IMR-90 (cell line): ENCODE results near the gene FAS. TPM values are rescaled to one million over a fixed set of nuclear protein-coding genes. Genes with fewer than 3 reads are reported as not detected.

Experiments used
- ATAC-seq: fragments of 200-7000 bp; cut with Tn5 transposase; 2 replicates; pipeline ENCODE4 v1.9.1; 2020; ENCODE audit warnings: low read depth, mild to moderate bottlenecking, moderate library complexity
- BruUV-seq: library from RNA; stranded (reverse); fragments of 400-500 nt; replicated peaks from 2 replicates; lab custom pipeline; 2021; lab: Mats Ljungman, UMichigan
- CTCF ChIA-PET: fragments of 300-600 bp; formaldehyde crosslinking; extraction: SDS; loops from one replicate; lab custom pipeline; 2021; ENCODE audit warnings: antibody characterized with exemption; lab: Yijun Ruan, JAX
- POLR2A ChIA-PET: fragments of 300-600 bp; sonication (Branson Sonifier 250); formaldehyde crosslinking; loops from one replicate; lab custom pipeline; 2022; ENCODE audit warnings: antibody characterized with exemption; ENCODE audit not compliant: unreplicated experiment; lab: Charles Lee
- DNase-seq: peaks from one replicate; pipeline ENCODE4 v3.0.0; 2013
- H2AFZ ChIP-seq: replicated peaks from 2 replicates; pipeline ENCODE3; 2013; ENCODE audit warnings: low read length, mild to moderate bottlenecking; ENCODE audit not compliant: poor library complexity
- H2AK5ac ChIP-seq: 2 replicates; pipeline ENCODE4 v1.6.1; 2013; ENCODE audit warnings: low read depth, low read length, inconsistent platforms
- H2AK9ac ChIP-seq: replicated peaks from 2 replicates; pipeline ENCODE3; 2013; ENCODE audit warnings: mild to moderate bottlenecking, low read depth, low read length, moderate library complexity; ENCODE audit not compliant: poor library complexity
- H2BK120ac ChIP-seq: 2 replicates; pipeline ENCODE4 v1.6.1; 2013; ENCODE audit warnings: low read depth, low read length, inconsistent platforms
- H2BK15ac ChIP-seq: 3 replicates; pipeline ENCODE4 v1.6.1; 2013; ENCODE audit warnings: low read depth, low read length, inconsistent platforms
- H2BK20ac ChIP-seq: 2 replicates; pipeline ENCODE4 v1.6.1; 2013; ENCODE audit warnings: low read depth, mild to moderate bottlenecking, inconsistent platforms, low read length, moderate library complexity
- H2BK5ac ChIP-seq: 2 replicates; pipeline ENCODE4 v1.6.1; 2013; ENCODE audit warnings: mild to moderate bottlenecking, low read depth, low read length, inconsistent platforms; ENCODE audit not compliant: poor library complexity, severe bottlenecking
- H3K14ac ChIP-seq: replicated peaks from 2 replicates; pipeline ENCODE4 v1.6.1; 2013; ENCODE audit warnings: low read depth, low read length, inconsistent platforms
- H3K18ac ChIP-seq: 2 replicates; pipeline ENCODE4 v1.6.1; 2013; ENCODE audit warnings: low read depth, low read length, control low read depth
- H3K23ac ChIP-seq: 2 replicates; pipeline ENCODE4 v1.6.1; 2013; ENCODE audit warnings: low read depth, low read length, inconsistent platforms
- H3K27ac ChIP-seq: 2 replicates; pipeline ENCODE4 v1.5.1; 2013; ENCODE audit warnings: mild to moderate bottlenecking, control low read depth, low read length; ENCODE audit not compliant: insufficient read depth
- H3K27me3 ChIP-seq: 2 replicates; pipeline ENCODE4 v1.6.1; 2013; ENCODE audit warnings: low read length; ENCODE audit not compliant: control insufficient read depth, insufficient read depth
- H3K36me3 ChIP-seq: 2 replicates; pipeline ENCODE4 v1.6.1; 2013; ENCODE audit warnings: low read length, mixed read lengths; ENCODE audit not compliant: control insufficient read depth, insufficient read depth
- H3K4ac ChIP-seq: 2 replicates; pipeline ENCODE4 v1.6.1; 2013; ENCODE audit warnings: low read depth, low read length, inconsistent platforms
- H3K4me1 ChIP-seq: 2 replicates; pipeline ENCODE4 v1.6.1; 2013; ENCODE audit warnings: low read length, mixed read lengths; ENCODE audit not compliant: control insufficient read depth, insufficient read depth
- H3K4me2 ChIP-seq: 2 replicates; pipeline ENCODE4 v1.6.1; 2013; ENCODE audit warnings: low read depth, mild to moderate bottlenecking, control low read depth, low read length, moderate library complexity
- H3K4me3 ChIP-seq: 2 replicates; pipeline ENCODE4 v1.5.1; 2013; ENCODE audit warnings: low read depth, mild to moderate bottlenecking, control low read depth, low read length, moderate library complexity; ENCODE audit not compliant: insufficient read depth
- H3K56ac ChIP-seq: 2 replicates; pipeline ENCODE4 v1.6.1; 2013; ENCODE audit warnings: low read length, inconsistent platforms; ENCODE audit not compliant: insufficient read depth; ENCODE audit errors: extremely low read depth
- H3K79me1 ChIP-seq, 2 experiments: 2 replicates each; pipeline ENCODE4 v1.6.1; 2013; ENCODE audit warnings: low read length in 2 of 2, inconsistent platforms in 1 of 2, low read depth in 1 of 2
- H3K9ac ChIP-seq: 2 replicates; pipeline ENCODE4 v1.6.1; 2013; ENCODE audit warnings: low read depth, low read length, control low read depth
- H3K9me1 ChIP-seq: 2 replicates; pipeline ENCODE4 v1.6.1; 2013; ENCODE audit warnings: low read length, inconsistent platforms; ENCODE audit not compliant: insufficient read depth
- H3K9me3 ChIP-seq: 2 replicates; pipeline ENCODE4 v1.6.1; 2013; ENCODE audit warnings: low read length; ENCODE audit not compliant: control insufficient read depth, insufficient read depth
- H4K20me1 ChIP-seq: 2 replicates; pipeline ENCODE4 v1.6.1; 2013; ENCODE audit warnings: low read length, inconsistent platforms; ENCODE audit not compliant: insufficient read depth
- H4K5ac ChIP-seq: 2 replicates; pipeline ENCODE4 v1.6.1; 2013; ENCODE audit warnings: mild to moderate bottlenecking, low read depth, low read length, control low read depth
- H4K8ac ChIP-seq, 2 experiments: 2 replicates each; pipeline ENCODE4 v1.6.1; 2013; ENCODE audit warnings: low read depth in 2 of 2, low read length in 2 of 2, control low read depth in 1 of 2, inconsistent platforms in 1 of 2
- H4K91ac ChIP-seq: 2 replicates; pipeline ENCODE4 v1.6.1; 2013; ENCODE audit warnings: low read depth, low read length, inconsistent platforms; ENCODE audit not compliant: insufficient read depth
- CEBPB ChIP-seq: IDR thresholded peaks from 2 replicates; pipeline ENCODE4 v1.6.1; 2012; ENCODE audit warnings: low read depth, low read length, improper control_type of control experiment
- CHD1 ChIP-seq: IDR thresholded peaks from 2 replicates; pipeline ENCODE4 v1.6.1; 2012; ENCODE audit warnings: low read depth, low read length, improper control_type of control experiment
- MAZ ChIP-seq: IDR thresholded peaks from 2 replicates; pipeline ENCODE4 v1.6.1; 2012; ENCODE audit warnings: low read depth, mild to moderate bottlenecking, low read length, improper control_type of control experiment, moderate library complexity, borderline replicate concordance
- MXI1 ChIP-seq: IDR thresholded peaks from 2 replicates; pipeline ENCODE4 v1.6.1; 2012; ENCODE audit warnings: low read depth, mild to moderate bottlenecking, low read length, moderate library complexity, borderline replicate concordance
- NFE2L2 ChIP-seq: fragments of 150-350 bp; IDR thresholded peaks from 2 replicates; pipeline ENCODE4 v1.6.1; 2016; ENCODE audit warnings: low read depth, mild to moderate bottlenecking, low read length
- POLR2A ChIP-seq: IDR thresholded peaks from 2 replicates; pipeline ENCODE4 v1.6.1; 2012; ENCODE audit warnings: mild to moderate bottlenecking, low read depth, low read length
- RAD21 ChIP-seq: IDR thresholded peaks from 2 replicates; pipeline ENCODE4 v1.6.1; 2012; ENCODE audit warnings: low read length, improper control_type of control experiment
- RFX5 ChIP-seq: IDR thresholded peaks from 2 replicates; pipeline ENCODE4 v1.8.0; 2012; ENCODE audit warnings: low read depth, mild to moderate bottlenecking, low read length, moderate library complexity
- WGBS, 2 experiments: methylation state at CpG; one replicate each; pipeline versions ENCODE4 v1.1.5 to v1.1.7; 2013; ENCODE audit warnings: missing lambda C conversion rate in 2 of 2; ENCODE audit not compliant: insufficient read length in 1 of 2; ENCODE audit errors: extremely low coverage in 2 of 2; 5-methylcytosine and 5-hydroxymethylcytosine counted together
- dilution Hi-C: fragments of 300-500 bp; cut with HindIII; formaldehyde crosslinking; loops from one replicate; pipeline ENCODE4 v1.14.3; 2018; ENCODE audit warnings: low sequenced_read_pairs; ENCODE audit not compliant: unreplicated experiment
- in situ Hi-C: fragments of 300-500 bp; cut with MboI; formaldehyde crosslinking; loops from 3 replicates; pipeline ENCODE4 v1.14.3; 2019; ENCODE audit warnings: low sequenced_read_pairs, inconsistent platforms, mixed read lengths
- intact Hi-C: fragments of 100-400 bp; cut with micrococcal nuclease; formaldehyde crosslinking; loops from 2 replicates; pipeline ENCODE4 v1.10.0; 2022
- polyA plus RNA-seq, 3 experiments: library from polyadenylated mRNA; depleted of rRNA; stranded (reverse); fragments of >200 nt; gene quantifications; 2 replicates each; pipeline ENCODE4 v1.2.3, GENCODE V29; 2012; ENCODE audit warnings: low replicate concordance in 1 of 3
- total RNA-seq: library from RNA; depleted of rRNA; stranded (reverse); fragments of >200 nt; gene quantifications from 2 replicates; pipeline ENCODE4 v1.2.3, GENCODE V29; 2012

FAS gene
- total and polyA plus RNA-seq, 2 of the 4 experiments (the other 2 are of a cell fraction): 34.3 to 53.8 TPM

GRCh38 chr10:88995156-88995876, 4.7 kb downstream of the FAS start:
- Histone ChIP-seq H3K36me3 (no peaks in the 10 kb centered on the region), H4K20me1 (peaks cover 7% of the 10 kb centered on the region; the same call in 1 of the 2 replicates), H3K9me3 (no peaks in the 10 kb centered on the region), H4K91ac (no peak overlapping the region), H3K14ac (no peak overlapping the region), H2AK9ac (no peak overlapping the region), H3K4ac (no peak overlapping the region), H3K18ac (no peak overlapping the region), H2BK15ac (no peak overlapping the region), H3K23ac (no peak overlapping the region), H3K27ac (no peak overlapping the region), H4K5ac (no peak overlapping the region), H3K9me1 (no peaks in the 10 kb centered on the region), H3K56ac (no peak overlapping the region), H3K79me1 (peaks cover 32 to 71% of the 10 kb centered on the region in 2 experiments), H2BK20ac (no peak overlapping the region), H3K27me3 (no peaks in the 10 kb centered on the region), H3K4me3 (no peak overlapping the region), H3K4me2 (no peak overlapping the region), H2AFZ (no peak overlapping the region), H2AK5ac (no peak overlapping the region), H3K9ac (no peak overlapping the region), H4K8ac (no peak overlapping the region), H3K4me1 (no peaks in the 10 kb centered on the region; the same call in 1 of the 2 replicates), H2BK5ac (no peak overlapping the region), H2BK120ac (no peak overlapping the region)
- CTCF ChIA-PET: interaction anchor here (0.6 to 1.1 kb wide), 3 partner anchors 159 to 432 kb away, joined by 3 to 5 read pairs (median 3); no protein-coding TSS in a partner anchor
- TF ChIP-seq NFE2L2 (no peak), CEBPB (no peak), POLR2A (no peak), MXI1 (no peak), RFX5 (no peak), RAD21 (no peak), MAZ (no peak), CHD1 (no peak)
- BruUV-seq: no TSS peak
- POLR2A ChIA-PET: no interaction called here
- in situ Hi-C loops: no loop called here
- no peak for ATAC-seq
- intact Hi-C loops: no loop called here
- no peak for DNase-seq
- dilution Hi-C loops: no loop called here
- 93% methylated on average over 3 of the region's 7 CpGs; no CpG with 5 or more reads in 1 of the 2 experiments for WGBS, 2 experiments
